Peyer's patch (tissue), 4 donors: ENCODE data around the gene MYO7A.

Source experiments
- CTCF ChIP-seq, 6 experiments: fragments of 450-650 bp in 4 of 6; fragments of 200-600 bp in 2 of 6; sonication (generic) in 1 of 6; IDR thresholded peaks; one replicate each; pipeline ENCODE4 v1.5.1; 2017 to 2019; ENCODE audit warnings: antibody characterized with exemption in 6 of 6, mild to moderate bottlenecking in 3 of 6, moderate library complexity in 1 of 6
- POLR2A ChIP-seq, 2 donors: fragments of 450-650 bp; IDR thresholded peaks; one replicate each; pipeline ENCODE4 v1.5.1; 2017; ENCODE audit warnings: antibody characterized with exemption in 2 of 2, mild to moderate bottlenecking in 2 of 2, moderate library complexity in 2 of 2

DNA sequence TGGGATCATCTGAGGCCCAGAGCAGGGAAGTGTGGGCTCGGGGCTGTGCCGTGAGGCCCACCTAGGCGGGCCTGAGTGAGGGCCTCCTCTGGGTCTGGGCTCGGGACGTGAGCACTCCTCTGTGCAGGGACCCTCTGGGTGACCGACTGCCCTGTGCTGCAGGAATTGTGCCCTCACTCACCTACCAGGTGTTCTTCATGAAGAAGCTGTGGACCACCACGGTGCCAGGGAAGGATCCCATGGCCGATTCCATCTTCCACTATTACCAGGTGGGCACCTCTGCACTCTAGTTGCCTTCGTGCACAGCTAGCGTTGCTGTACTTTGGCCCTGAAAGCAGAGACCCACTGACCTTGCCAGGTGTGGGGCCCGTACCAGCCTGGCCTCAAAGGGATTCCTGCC, 80.5 kb downstream of the MYO7A start:
- TF ChIP-seq POLR2A (IDR thresholded peaks at IDR 0.05), result no peak
- no peak for TF ChIP-seq CTCF (IDR thresholded peaks at IDR 0.05)
